ENCODE measurements around the gene SLC22A15.

- TF ChIP-seq, protein P1, sequence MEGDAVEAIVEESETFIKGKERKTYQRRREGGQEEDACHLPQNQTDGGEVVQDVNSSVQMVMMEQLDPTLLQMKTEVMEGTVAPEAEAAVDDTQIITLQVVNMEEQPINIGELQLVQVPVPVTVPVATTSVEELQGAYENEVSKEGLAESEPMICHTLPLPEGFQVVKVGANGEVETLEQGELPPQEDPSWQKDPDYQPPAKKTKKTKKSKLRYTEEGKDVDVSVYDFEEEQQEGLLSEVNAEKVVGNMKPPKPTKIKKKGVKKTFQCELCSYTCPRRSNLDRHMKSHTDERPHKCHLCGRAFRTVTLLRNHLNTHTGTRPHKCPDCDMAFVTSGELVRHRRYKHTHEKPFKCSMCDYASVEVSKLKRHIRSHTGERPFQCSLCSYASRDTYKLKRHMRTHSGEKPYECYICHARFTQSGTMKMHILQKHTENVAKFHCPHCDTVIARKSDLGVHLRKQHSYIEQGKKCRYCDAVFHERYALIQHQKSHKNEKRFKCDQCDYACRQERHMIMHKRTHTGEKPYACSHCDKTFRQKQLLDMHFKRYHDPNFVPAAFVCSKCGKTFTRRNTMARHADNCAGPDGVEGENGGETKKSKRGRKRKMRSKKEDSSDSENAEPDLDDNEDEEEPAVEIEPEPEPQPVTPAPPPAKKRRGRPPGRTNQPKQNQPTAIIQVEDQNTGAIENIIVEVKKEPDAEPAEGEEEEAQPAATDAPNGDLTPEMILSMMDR (optimal IDR thresholded peaks at IDR 0.05 in 1 of 3, IDR thresholded peaks at IDR 0.05 in 1 of 3, conservative IDR thresholded peaks at IDR 0.05 in 1 of 3; ENCODE audit: extremely low read depth in 1 of 3, insufficient read depth in 2 of 3, low read length in 3 of 3) = no peak
- no peak for TF ChIP-seq EZH2 (IDR thresholded peaks at IDR 0.05; ENCODE audit: low read length)
Measured at GRCh38 chr1:115929881-115930280, 46.4 kb upstream of the SLC22A15 start.

Measured in keratinocyte (primary cell).